Measurements from ENCODE around the gene DNER. TPM values are rescaled to one million over a fixed set of nuclear protein-coding genes. Genes with fewer than 3 reads are reported as not detected.

The DNER gene
- total and polyA plus RNA-seq, 2 experiments from 2014 or later, result 4.7 to 8.8 TPM

DNA sequence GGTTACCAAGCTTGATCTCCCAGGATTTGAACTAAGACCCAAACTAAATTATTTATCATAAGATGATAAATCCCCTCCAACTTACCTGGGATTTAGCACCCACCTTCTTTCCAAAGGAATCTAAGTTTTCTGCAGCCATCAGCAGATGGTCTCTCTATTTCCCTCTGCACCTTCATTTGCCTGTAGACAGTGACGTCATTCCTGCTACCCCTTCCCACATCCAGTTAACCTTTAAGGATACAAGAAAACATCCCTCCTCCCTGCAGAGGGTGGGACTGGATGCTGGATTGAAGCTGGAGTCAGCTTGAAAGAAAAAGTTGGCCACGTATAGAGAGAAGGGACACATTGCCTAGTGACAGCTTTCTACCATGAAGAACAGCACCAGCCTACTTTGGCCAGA, 3.7 kb upstream of the DNER start:
- Histone ChIP-seq H4K20me1 (replicated peaks; ENCODE audit: insufficient read depth) (no peaks in the 10 kb centered on the region), H3K4me3 (no peak overlapping the region), H3K4me1 (ENCODE audit: insufficient read depth) (peaks cover 3% of the 10 kb centered on the region; the same call in 1 of the 2 replicates), H3K27ac (ENCODE audit: low read depth) (no peak overlapping the region), H3K4me2 (no peak overlapping the region), H3K36me3 (ENCODE audit: insufficient read depth) (no peaks in the 10 kb centered on the region), H3F3A (replicated peaks; ENCODE audit: low read depth) (no peaks in the 10 kb centered on the region; the same call in 1 of the 2 replicates), H3K79me2 (replicated peaks; ENCODE audit: insufficient read depth) (no peaks in the 10 kb centered on the region), H3K27me3 (ENCODE audit: insufficient read depth) (peaks cover 21% of the 10 kb centered on the region), H3K9me2 (ENCODE audit: insufficient read depth) (no peaks in the 10 kb centered on the region), H2AFZ (no peak overlapping the region)
- peaks cover 9% of the 10 kb centered on the region for H3K4me1 Mint-ChIP-seq
- no peak overlapping the region for H3K27ac Mint-ChIP-seq
- no peak overlapping the region for H3K4me3 Mint-ChIP-seq
- no peak for ATAC-seq
- DNase-seq (ENCODE audit: low spot score), result no peak
- no peaks in the 10 kb centered on the region; the same call in 2 of the 3 replicates for H3K9me3 Mint-ChIP-seq
- TF ChIP-seq, protein P1, sequence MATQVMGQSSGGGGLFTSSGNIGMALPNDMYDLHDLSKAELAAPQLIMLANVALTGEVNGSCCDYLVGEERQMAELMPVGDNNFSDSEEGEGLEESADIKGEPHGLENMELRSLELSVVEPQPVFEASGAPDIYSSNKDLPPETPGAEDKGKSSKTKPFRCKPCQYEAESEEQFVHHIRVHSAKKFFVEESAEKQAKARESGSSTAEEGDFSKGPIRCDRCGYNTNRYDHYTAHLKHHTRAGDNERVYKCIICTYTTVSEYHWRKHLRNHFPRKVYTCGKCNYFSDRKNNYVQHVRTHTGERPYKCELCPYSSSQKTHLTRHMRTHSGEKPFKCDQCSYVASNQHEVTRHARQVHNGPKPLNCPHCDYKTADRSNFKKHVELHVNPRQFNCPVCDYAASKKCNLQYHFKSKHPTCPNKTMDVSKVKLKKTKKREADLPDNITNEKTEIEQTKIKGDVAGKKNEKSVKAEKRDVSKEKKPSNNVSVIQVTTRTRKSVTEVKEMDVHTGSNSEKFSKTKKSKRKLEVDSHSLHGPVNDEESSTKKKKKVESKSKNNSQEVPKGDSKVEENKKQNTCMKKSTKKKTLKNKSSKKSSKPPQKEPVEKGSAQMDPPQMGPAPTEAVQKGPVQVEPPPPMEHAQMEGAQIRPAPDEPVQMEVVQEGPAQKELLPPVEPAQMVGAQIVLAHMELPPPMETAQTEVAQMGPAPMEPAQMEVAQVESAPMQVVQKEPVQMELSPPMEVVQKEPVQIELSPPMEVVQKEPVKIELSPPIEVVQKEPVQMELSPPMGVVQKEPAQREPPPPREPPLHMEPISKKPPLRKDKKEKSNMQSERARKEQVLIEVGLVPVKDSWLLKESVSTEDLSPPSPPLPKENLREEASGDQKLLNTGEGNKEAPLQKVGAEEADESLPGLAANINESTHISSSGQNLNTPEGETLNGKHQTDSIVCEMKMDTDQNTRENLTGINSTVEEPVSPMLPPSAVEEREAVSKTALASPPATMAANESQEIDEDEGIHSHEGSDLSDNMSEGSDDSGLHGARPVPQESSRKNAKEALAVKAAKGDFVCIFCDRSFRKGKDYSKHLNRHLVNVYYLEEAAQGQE (IDR thresholded peaks at IDR 0.05; ENCODE audit: unreplicated experiment), result no peak
- TF ChIP-seq, protein P2, sequence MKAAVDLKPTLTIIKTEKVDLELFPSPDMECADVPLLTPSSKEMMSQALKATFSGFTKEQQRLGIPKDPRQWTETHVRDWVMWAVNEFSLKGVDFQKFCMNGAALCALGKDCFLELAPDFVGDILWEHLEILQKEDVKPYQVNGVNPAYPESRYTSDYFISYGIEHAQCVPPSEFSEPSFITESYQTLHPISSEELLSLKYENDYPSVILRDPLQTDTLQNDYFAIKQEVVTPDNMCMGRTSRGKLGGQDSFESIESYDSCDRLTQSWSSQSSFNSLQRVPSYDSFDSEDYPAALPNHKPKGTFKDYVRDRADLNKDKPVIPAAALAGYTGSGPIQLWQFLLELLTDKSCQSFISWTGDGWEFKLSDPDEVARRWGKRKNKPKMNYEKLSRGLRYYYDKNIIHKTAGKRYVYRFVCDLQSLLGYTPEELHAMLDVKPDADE (IDR thresholded peaks at IDR 0.05), result no peak
- TF ChIP-seq ZNF114 (CRISPR knock-in tag; IDR thresholded peaks at IDR 0.05), result no peak
- no peak for TF ChIP-seq JUNB (IDR thresholded peaks at IDR 0.05; ENCODE audit: unreplicated experiment)
- no peaks in the 10 kb centered on the region for H3K36me3 Mint-ChIP-seq (ENCODE audit: low read depth)
- H3K27me3 Mint-ChIP-seq (ENCODE audit: insufficient read depth, low read depth, poor library complexity), result peaks cover 19% of the 10 kb centered on the region

DNA sequence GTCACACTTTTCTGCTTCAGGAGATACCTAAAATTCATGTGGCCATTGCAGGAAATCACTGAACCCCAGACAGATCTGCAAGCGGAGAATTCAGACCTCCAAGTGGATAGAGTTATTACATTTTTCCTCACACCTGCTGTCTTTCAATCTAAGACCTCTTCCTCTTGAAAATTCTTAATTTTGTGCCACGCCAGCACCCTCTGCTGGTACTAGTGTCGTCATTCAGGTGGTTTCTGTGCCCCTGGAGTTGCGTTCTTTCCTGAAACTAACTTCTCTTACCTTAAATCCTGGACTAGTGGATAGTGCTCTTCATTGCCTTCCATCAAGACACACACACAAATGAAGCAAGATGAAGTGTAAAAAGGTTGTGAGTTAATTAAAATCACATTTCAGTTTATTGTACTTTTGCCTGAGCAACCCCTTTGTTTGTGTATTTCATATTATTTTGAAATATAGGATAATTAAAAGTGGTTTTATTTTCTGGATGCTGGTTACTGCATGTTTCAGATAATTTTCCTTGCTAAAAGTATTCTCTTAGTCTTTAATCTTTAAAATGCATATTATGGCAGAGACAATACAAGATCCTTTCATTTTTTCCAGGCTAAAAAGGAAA, 1.6 kb upstream of the DNER start:
- ATAC-seq (peak; percentile 3; the same call in 2 of the 3 replicates), DNase-seq (ENCODE audit: low spot score) (peak; percentile 83)
- H3K36me3 ChIP-seq (ENCODE audit: insufficient read depth), result no peaks in the 10 kb centered on the region
- H3K27me3 Mint-ChIP-seq (ENCODE audit: insufficient read depth, low read depth, poor library complexity), result peaks cover 31% of the 10 kb centered on the region
- no peaks in the 10 kb centered on the region for H3K79me2 ChIP-seq (replicated peaks; ENCODE audit: insufficient read depth)
- no peaks in the 10 kb centered on the region; the same call in 2 of the 3 replicates for H3K9me3 Mint-ChIP-seq
- peaks cover 11% of the 10 kb centered on the region for H3K4me1 Mint-ChIP-seq
- H2AFZ ChIP-seq, result no peak overlapping the region
- no peaks in the 10 kb centered on the region for H3K9me2 ChIP-seq (ENCODE audit: insufficient read depth)
- no peaks in the 10 kb centered on the region for H4K20me1 ChIP-seq (replicated peaks; ENCODE audit: insufficient read depth)
- no peaks in the 10 kb centered on the region for H3K36me3 Mint-ChIP-seq (ENCODE audit: low read depth)
- H3F3A ChIP-seq (replicated peaks; ENCODE audit: low read depth), result no peaks in the 10 kb centered on the region; the same call in 1 of the 2 replicates
- H3K27ac Mint-ChIP-seq, result no peak overlapping the region
- no peak for TF ChIP-seq JUNB (IDR thresholded peaks at IDR 0.05; ENCODE audit: unreplicated experiment)
- TF ChIP-seq, protein P3, sequence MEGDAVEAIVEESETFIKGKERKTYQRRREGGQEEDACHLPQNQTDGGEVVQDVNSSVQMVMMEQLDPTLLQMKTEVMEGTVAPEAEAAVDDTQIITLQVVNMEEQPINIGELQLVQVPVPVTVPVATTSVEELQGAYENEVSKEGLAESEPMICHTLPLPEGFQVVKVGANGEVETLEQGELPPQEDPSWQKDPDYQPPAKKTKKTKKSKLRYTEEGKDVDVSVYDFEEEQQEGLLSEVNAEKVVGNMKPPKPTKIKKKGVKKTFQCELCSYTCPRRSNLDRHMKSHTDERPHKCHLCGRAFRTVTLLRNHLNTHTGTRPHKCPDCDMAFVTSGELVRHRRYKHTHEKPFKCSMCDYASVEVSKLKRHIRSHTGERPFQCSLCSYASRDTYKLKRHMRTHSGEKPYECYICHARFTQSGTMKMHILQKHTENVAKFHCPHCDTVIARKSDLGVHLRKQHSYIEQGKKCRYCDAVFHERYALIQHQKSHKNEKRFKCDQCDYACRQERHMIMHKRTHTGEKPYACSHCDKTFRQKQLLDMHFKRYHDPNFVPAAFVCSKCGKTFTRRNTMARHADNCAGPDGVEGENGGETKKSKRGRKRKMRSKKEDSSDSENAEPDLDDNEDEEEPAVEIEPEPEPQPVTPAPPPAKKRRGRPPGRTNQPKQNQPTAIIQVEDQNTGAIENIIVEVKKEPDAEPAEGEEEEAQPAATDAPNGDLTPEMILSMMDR (conservative IDR thresholded peaks at IDR 0.05; ENCODE audit: low read depth in 2 of 2), result peak; percentile 81 to 86
- 0 out of 2 replicates have a peak, but pooled peaks have one; percentile 40 for TF ChIP-seq CREB1 (CRISPR knock-in tag; IDR thresholded peaks at IDR 0.05; ENCODE audit: low read depth)
- H3K4me3 Mint-ChIP-seq, result peak overlapping the region; percentile 74
- H3K4me1 ChIP-seq (ENCODE audit: insufficient read depth), result peaks cover 11% of the 10 kb centered on the region; the same call in 1 of the 2 replicates
- peak overlapping the region; percentile 86 for H3K4me2 ChIP-seq
- H3K27ac ChIP-seq (ENCODE audit: low read depth), result no peak overlapping the region
- peaks cover 38% of the 10 kb centered on the region for H3K27me3 ChIP-seq (ENCODE audit: insufficient read depth)
- H3K4me3 ChIP-seq, result peak overlapping the region; percentile 71; the same call in 1 of the 2 replicates

Measured in GM23338 (cell line).